ENCODE results near the gene MCF2L. TPM values are rescaled to one million over a fixed set of nuclear protein-coding genes. Genes with fewer than 3 reads are reported as not detected.

Gene MCF2L
- total and polyA plus RNA-seq, 10 of the 15 experiments (the other 5 are each of a cell fraction or from before 2014, with no cell fraction given) = 0.06 to 1.1 (median 0.21) TPM; not detected in 2

GRCh38 chr13:113116871-113117271 lies 147.9 kb downstream of the MCF2L start:
- FAIRE-seq (no peak), ATAC-seq (no peak), DNase-seq (ENCODE audit: low read depth, low spot score) (no peak)
- TF ChIP-seq GABPA (IDR thresholded peaks at IDR 0.05; ENCODE audit: low read depth) = no peak
- TF ChIP-seq MXI1 (IDR thresholded peaks at IDR 0.05; ENCODE audit: low read depth, low read length) = no peak
- no peak for TF ChIP-seq ZNF622 (IDR thresholded peaks at IDR 0.05)
- TF ChIP-seq HDAC2 (IDR thresholded peaks at IDR 0.05) = no peak
- TF ChIP-seq MTA2 (IDR thresholded peaks at IDR 0.05; ENCODE audit: low read depth) = no peak
- TF ChIP-seq CHD2 (IDR thresholded peaks at IDR 0.05; ENCODE audit: borderline replicate concordance, low read depth, low read length) = no peak
- TF ChIP-seq GATAD2B (conservative IDR thresholded peaks at IDR 0.05; ENCODE audit: low read depth) = no peak
- H2AFZ ChIP-seq (ENCODE audit: control insufficient read depth, low read depth, low read length) = no peak overlapping the region
- H3K36me3 ChIP-seq (ENCODE audit: control insufficient read depth in 2 of 2, insufficient read depth in 2 of 2, low read length in 1 of 2) = no peaks in the 10 kb centered on the region
- ChIA-PET CTCF (no interaction called here), SMC1A (ENCODE audit: uncharacterized antibody, unreplicated experiment) (no interaction called here), POLR2A (no interaction called here), RAD21 (ENCODE audit: unreplicated experiment) (no interaction called here)
- intact Hi-C loops (cut with micrococcal nuclease; ENCODE audit: unreplicated experiment) = no loop called here
- 37% methylated on average over 10 of the region's 10 CpGs for WGBS (ENCODE audit: insufficient coverage, insufficient replicate concordance, low lambda C conversion rate, missing lambda C conversion rate)
- in situ Hi-C loops (cut with MboI) = no loop called here
- H3K79me2 ChIP-seq (ENCODE audit: control insufficient read depth, insufficient read depth, low read length) = no peaks in the 10 kb centered on the region
- no peaks in the 10 kb centered on the region for H3K27me3 ChIP-seq (replicated peaks in 1 of 2; ENCODE audit: control insufficient read depth in 2 of 2, insufficient read depth in 2 of 2, low read length in 1 of 2)
- no peaks in the 10 kb centered on the region for H3K9me3 ChIP-seq (replicated peaks; ENCODE audit: control insufficient read depth, insufficient read depth, low read length)
- H3K27ac ChIP-seq (ENCODE audit: control insufficient read depth, insufficient read depth) = no peak overlapping the region
- no peak overlapping the region for H3K4me3 ChIP-seq
- H3K9ac ChIP-seq (ENCODE audit: control insufficient read depth, insufficient read depth, low read length) = no peak overlapping the region
- BruUV-seq (replicated peaks) = no TSS peak
- H3K4me2 ChIP-seq (ENCODE audit: control insufficient read depth, insufficient read depth) = no peak overlapping the region
- no peaks in the 10 kb centered on the region for H4K20me1 ChIP-seq (ENCODE audit: control insufficient read depth, insufficient read depth)
- H3K4me1 ChIP-seq (ENCODE audit: control insufficient read depth, insufficient read depth, low read length) = no peaks in the 10 kb centered on the region

- intact Hi-C loops (cut with micrococcal nuclease; ENCODE audit: unreplicated experiment) = no loop called here
- Histone ChIP-seq H3K4me2 (ENCODE audit: control insufficient read depth, insufficient read depth) (no peak overlapping the region), H3K4me1 (ENCODE audit: control insufficient read depth, insufficient read depth, low read length) (no peaks in the 10 kb centered on the region), H3K36me3 (ENCODE audit: control insufficient read depth in 2 of 2, insufficient read depth in 2 of 2, low read length in 1 of 2) (no peaks in the 10 kb centered on the region), H4K20me1 (ENCODE audit: control insufficient read depth, insufficient read depth) (no peaks in the 10 kb centered on the region), H3K79me2 (ENCODE audit: control insufficient read depth, insufficient read depth, low read length) (no peaks in the 10 kb centered on the region), H3K27ac (ENCODE audit: control insufficient read depth, insufficient read depth) (no peak overlapping the region), H3K4me3 (no peak overlapping the region), H3K27me3 (replicated peaks in 1 of 2; ENCODE audit: control insufficient read depth in 2 of 2, insufficient read depth in 2 of 2, low read length in 1 of 2) (no peaks in the 10 kb centered on the region), H2AFZ (ENCODE audit: control insufficient read depth, low read depth, low read length) (no peak overlapping the region), H3K9ac (ENCODE audit: control insufficient read depth, insufficient read depth, low read length) (no peak overlapping the region), H3K9me3 (replicated peaks; ENCODE audit: control insufficient read depth, insufficient read depth, low read length) (no peaks in the 10 kb centered on the region)
- ChIA-PET RAD21 (ENCODE audit: unreplicated experiment) (no interaction called here), POLR2A (no interaction called here), SMC1A (ENCODE audit: uncharacterized antibody, unreplicated experiment) (no interaction called here), CTCF (no interaction called here)
- BruUV-seq (replicated peaks) = no TSS peak
- no peak for ATAC-seq
- WGBS (ENCODE audit: insufficient coverage, insufficient replicate concordance, low lambda C conversion rate, missing lambda C conversion rate) = 69% methylated on average over 22 of the region's 26 CpGs
- no peak for DNase-seq (ENCODE audit: low read depth, low spot score)
- no peak for FAIRE-seq
- in situ Hi-C loops (cut with MboI) = no loop called here
- no peak for TF ChIP-seq SMAD1 (IDR thresholded peaks at IDR 0.05; ENCODE audit: low read depth, partially characterized antibody)
- TF ChIP-seq NR2C1 (IDR thresholded peaks at IDR 0.05) = no peak
- no peak for TF ChIP-seq DPF2 (IDR thresholded peaks at IDR 0.05)
- no peak for TF ChIP-seq RBBP5 (conservative IDR thresholded peaks at IDR 0.05)
- no peak for TF ChIP-seq SMAD5 (IDR thresholded peaks at IDR 0.05; ENCODE audit: low read depth)
- no peak for TF ChIP-seq MEF2A (IDR thresholded peaks at IDR 0.05; ENCODE audit: insufficient read depth, low read depth, low read length)
- no peak for TF ChIP-seq BCL11A (IDR thresholded peaks at IDR 0.05; ENCODE audit: low read depth, low read length)
- no peak for TF ChIP-seq ESRRA (IDR thresholded peaks at IDR 0.05; ENCODE audit: low read length)
- no peak for TF ChIP-seq ZBTB4 (CRISPR knock-in tag; IDR thresholded peaks at IDR 0.05)
Observed at GRCh38 chr13:113117335-113117872, 148.4 kb downstream of the MCF2L start.
